WTC11 (cell line): Measurements from ENCODE around the gene TBC1D21. TPM values are rescaled to one million over a fixed set of nuclear protein-coding genes. Genes with fewer than 3 reads are reported as not detected.

Source experiments
- ATAC-seq: fragments of 200-7000 bp; cut with Tn5 transposase; 2 replicates; pipeline ENCODE4 v1.10.0; 2021; ENCODE audit warnings: mild to moderate bottlenecking, moderate library complexity
- CTCF ChIA-PET: fragments of 300-600 bp; sonication (Branson Sonifier 250); formaldehyde crosslinking; loops from one replicate; lab custom pipeline; 2021; ENCODE audit warnings: antibody characterized with exemption; lab: Charles Lee
- POLR2A ChIA-PET: fragments of 350-600 bp; sonication (Branson Sonifier 250); formaldehyde crosslinking; loops from one replicate; lab custom pipeline; 2021; ENCODE audit warnings: antibody characterized with exemption; lab: Charles Lee
- DNase-seq: peaks from one replicate; pipeline ENCODE4 v3.0.0; 2021; ENCODE audit warnings: low spot score
- H3K27ac Mint-ChIP-seq: 2 replicates; pipeline ENCODE4 v1.8.0; 2021; ENCODE audit warnings: mixed read lengths
- H3K27me3 Mint-ChIP-seq: 2 replicates; pipeline ENCODE4 v1.8.0; 2021; ENCODE audit warnings: low read depth, mild to moderate bottlenecking, moderate library complexity, mixed read lengths
- H3K36me3 Mint-ChIP-seq: 2 replicates; pipeline ENCODE4 v1.8.0; 2021; ENCODE audit warnings: mixed read lengths
- H3K4me1 Mint-ChIP-seq: 2 replicates; pipeline ENCODE4 v1.8.0; 2022; ENCODE audit warnings: mixed read lengths
- H3K4me3 Mint-ChIP-seq: 2 replicates; pipeline ENCODE4 v1.8.0; 2021; ENCODE audit warnings: mild to moderate bottlenecking, moderate library complexity, mixed read lengths
- H3K9me3 Mint-ChIP-seq: 2 replicates; pipeline ENCODE4 v1.8.0; 2021; ENCODE audit warnings: mixed read lengths
- ATF1 ChIP-seq: sonication (generic); formaldehyde crosslinking; IDR thresholded peaks from 2 replicates; pipeline ENCODE4 v1.8.1; 2023; ENCODE audit warnings: mild to moderate bottlenecking, moderate library complexity, missing genetic modification reagents
- CREM ChIP-seq: sonication (generic); formaldehyde crosslinking; IDR thresholded peaks from 2 replicates; pipeline ENCODE4 v1.8.1; 2022; ENCODE audit warnings: mild to moderate bottlenecking, missing genetic modification reagents, moderate library complexity
- E2F1 ChIP-seq: sonication (generic); formaldehyde crosslinking; IDR thresholded peaks from 2 replicates; pipeline ENCODE4 v1.8.0; 2022; ENCODE audit warnings: mild to moderate bottlenecking, missing genetic modification reagents
- EMX1 ChIP-seq: fragments of 250-450 bp; sonication (Bioruptor Pico); IDR thresholded peaks from 2 replicates; pipeline ENCODE4 v1.8.0; 2021; ENCODE audit warnings: mild to moderate bottlenecking
- FOXP1 ChIP-seq: sonication (generic); formaldehyde crosslinking; IDR thresholded peaks from 2 replicates; pipeline ENCODE4 v1.8.0; 2022; ENCODE audit warnings: missing genetic modification reagents, mild to moderate bottlenecking, moderate library complexity, borderline replicate concordance
- HMGA2 ChIP-seq: fragments of 250-450 bp; sonication (Bioruptor Pico); IDR thresholded peaks from 2 replicates; pipeline ENCODE4 v1.4.0; 2021; ENCODE audit warnings: mild to moderate bottlenecking, moderate library complexity
- MAX ChIP-seq: sonication (generic); formaldehyde crosslinking; IDR thresholded peaks from 2 replicates; pipeline ENCODE4 v1.8.0; 2022; ENCODE audit warnings: mild to moderate bottlenecking, missing genetic modification reagents
- TEAD1 ChIP-seq: sonication (generic); formaldehyde crosslinking; IDR thresholded peaks from 2 replicates; pipeline ENCODE4 v1.8.0; 2022; ENCODE audit warnings: mild to moderate bottlenecking, missing genetic modification reagents
- TEAD4 ChIP-seq: sonication (generic); formaldehyde crosslinking; IDR thresholded peaks from 2 replicates; pipeline ENCODE4 v1.8.0; 2022; ENCODE audit warnings: mild to moderate bottlenecking, missing genetic modification reagents
- ZNF138 ChIP-seq: sonication (generic); formaldehyde crosslinking; conservative IDR thresholded peaks from 2 replicates; pipeline ENCODE4 v1.8.1; 2022; ENCODE audit warnings: mild to moderate bottlenecking, moderate library complexity, missing genetic modification reagents
- ZNF317 ChIP-seq: sonication (generic); formaldehyde crosslinking; IDR thresholded peaks from 2 replicates; pipeline ENCODE4 v1.8.1; 2023; ENCODE audit warnings: low read depth, mild to moderate bottlenecking, moderate library complexity, missing genetic modification reagents, borderline replicate concordance
- ZNF423 ChIP-seq: fragments of 250-450 bp; sonication (Bioruptor Pico); IDR thresholded peaks from 2 replicates; pipeline ENCODE4 v2.1.2; 2022; ENCODE audit warnings: mild to moderate bottlenecking, moderate library complexity
- ZSCAN18 ChIP-seq: fragments of 250-450 bp; sonication (Bioruptor Pico); IDR thresholded peaks from 2 replicates; pipeline ENCODE4 v2.1.2; 2022; ENCODE audit warnings: mild to moderate bottlenecking, moderate library complexity
- total RNA-seq: library from RNA; stranded (reverse); gene quantifications from 3 replicates; pipeline ENCODE4 v1.2.3, GENCODE V29; 2021
- TF ChIP-seq, protein P1 (sequence below): sonication (generic); formaldehyde crosslinking; IDR thresholded peaks from 2 replicates; pipeline ENCODE4 v1.8.1; 2022; ENCODE audit warnings: low read depth, mild to moderate bottlenecking, moderate library complexity, missing genetic modification reagents, borderline replicate concordance
- TF ChIP-seq, protein P2 (sequence below): sonication (generic); formaldehyde crosslinking; IDR thresholded peaks from 2 replicates; pipeline ENCODE4 v1.8.0; 2022; ENCODE audit warnings: mild to moderate bottlenecking, missing genetic modification reagents

TBC1D21 gene
- total RNA-seq, 1 experiment from 2014 or later = not detected

- Mint-ChIP-seq H3K9me3 (peaks cover 5% of the 10 kb centered on the region), H3K4me3 (peak overlapping the region; percentile 47), H3K4me1 (peaks cover 58% of the 10 kb centered on the region), H3K36me3 (peaks cover 5% of the 10 kb centered on the region), H3K27ac (no peak overlapping the region; the same call in 1 of the 2 replicates), H3K27me3 (peaks cover 11% of the 10 kb centered on the region)
- CTCF ChIA-PET = interaction anchor here (1.0 to 5.2 kb wide), 12 partner anchors 8 to 219 kb away, joined by 4 to 43 read pairs (median 7); partner anchors contain the start of gene PML
- DNase-seq = no peak
- POLR2A ChIA-PET = interaction anchor here (0.8 to 1.0 kb wide), 2 partner anchors 11 to 30 kb away, joined by 3 read pairs; no protein-coding TSS in a partner anchor
- ATAC-seq = no peak
- no peak for TF ChIP-seq MAX (CRISPR knock-in tag)
Measured at GRCh38 chr15:73923488-73924164, 50.3 kb downstream of the TBC1D21 start.

GRCh38 chr15:73924171-73924921 lies 51.0 kb downstream of the TBC1D21 start:
- no peak overlapping the region for H3K27ac Mint-ChIP-seq
- no peaks in the 10 kb centered on the region for H3K36me3 Mint-ChIP-seq
- DNase-seq (no peak), ATAC-seq (no peak)
- ChIA-PET POLR2A (no interaction called here), CTCF (interaction anchor here (1.0 to 5.2 kb wide), 7 partner anchors 11 to 220 kb away, joined by 4 to 43 read pairs (median 11); partner anchors contain the start of gene TBC1D21)
- no peak for TF ChIP-seq FOXP1 (CRISPR knock-in tag)
- TF ChIP-seq ZNF423 (CRISPR knock-in tag) = peak; percentile 97
- no peak for TF ChIP-seq EMX1
- H3K4me1 Mint-ChIP-seq = peaks cover 65% of the 10 kb centered on the region
- peak overlapping the region; percentile 16; the same call in 1 of the 2 replicates for H3K4me3 Mint-ChIP-seq
- H3K27me3 Mint-ChIP-seq = peaks cover 11% of the 10 kb centered on the region
- H3K9me3 Mint-ChIP-seq = no peaks in the 10 kb centered on the region

- Mint-ChIP-seq H3K4me3 (peak overlapping the region; percentile 63), H3K27ac (no peak overlapping the region; the same call in 1 of the 2 replicates), H3K27me3 (peaks cover 11% of the 10 kb centered on the region), H3K36me3 (no peaks in the 10 kb centered on the region), H3K4me1 (peaks cover 57% of the 10 kb centered on the region), H3K9me3 (no peaks in the 10 kb centered on the region)
- ChIA-PET CTCF (interaction anchor here (0.6 to 5.2 kb wide), 12 partner anchors 10 to 395 kb away, joined by 3 to 61 read pairs (median 14); partner anchors contain the start of genes ISLR2, PML and TBC1D21), POLR2A (interaction anchor here (0.6 kb wide), 1 partner anchor 229 kb away, joined by 5 read pairs; no protein-coding TSS in a partner anchor)
- no peak for ATAC-seq
- TF ChIP-seq ZSCAN18 (CRISPR knock-in tag) (no peak), TEAD1 (CRISPR knock-in tag) (no peak)
- TF ChIP-seq, protein P1, sequence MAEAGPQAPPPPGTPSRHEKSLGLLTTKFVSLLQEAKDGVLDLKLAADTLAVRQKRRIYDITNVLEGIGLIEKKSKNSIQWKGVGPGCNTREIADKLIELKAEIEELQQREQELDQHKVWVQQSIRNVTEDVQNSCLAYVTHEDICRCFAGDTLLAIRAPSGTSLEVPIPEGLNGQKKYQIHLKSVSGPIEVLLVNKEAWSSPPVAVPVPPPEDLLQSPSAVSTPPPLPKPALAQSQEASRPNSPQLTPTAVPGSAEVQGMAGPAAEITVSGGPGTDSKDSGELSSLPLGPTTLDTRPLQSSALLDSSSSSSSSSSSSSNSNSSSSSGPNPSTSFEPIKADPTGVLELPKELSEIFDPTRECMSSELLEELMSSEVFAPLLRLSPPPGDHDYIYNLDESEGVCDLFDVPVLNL (CRISPR knock-in tag) = no peak
- no peak for DNase-seq
Measured at GRCh38 chr15:73925848-73926218, 52.5 kb downstream of the TBC1D21 start.

GRCh38 chr15:73926219-73927002 lies 53.0 kb downstream of the TBC1D21 start, which contains the start of gene LOXL1:
Gene LOXL1 (plus strand): TSS chr15:73926462. CDS start chr15:73926784, 322 bp downstream.
- CTCF ChIA-PET = interaction anchor here (0.6 to 5.2 kb wide), 17 partner anchors 10 to 394 kb away, joined by 3 to 61 read pairs (median 10); partner anchors contain the start of genes ISLR2, PML and TBC1D21
- peak; percentile 71 for DNase-seq
- peak within 1 kb of the TSS; percentile 63 for H3K4me3 Mint-ChIP-seq
- peak; percentile 38 for ATAC-seq
- no peak within 1 kb of the TSS; the same call in 1 of the 2 replicates for H3K27ac Mint-ChIP-seq
- peaks cover 11% of the 10 kb centered on the region for H3K27me3 Mint-ChIP-seq
- POLR2A ChIA-PET = interaction anchor here (0.6 to 1.0 kb wide), 2 partner anchors 60 to 229 kb away, joined by 3 to 5 read pairs; no protein-coding TSS in a partner anchor
- H3K36me3 Mint-ChIP-seq = no peaks in the 10 kb centered on the region
- peaks cover 53% of the 10 kb centered on the region for H3K4me1 Mint-ChIP-seq
- no peaks in the 10 kb centered on the region for H3K9me3 Mint-ChIP-seq
- TF ChIP-seq TEAD4 (CRISPR knock-in tag) = no peak
- TF ChIP-seq, protein P1 (CRISPR knock-in tag) = no peak
- no peak for TF ChIP-seq ATF1 (CRISPR knock-in tag)
- TF ChIP-seq, protein P2, sequence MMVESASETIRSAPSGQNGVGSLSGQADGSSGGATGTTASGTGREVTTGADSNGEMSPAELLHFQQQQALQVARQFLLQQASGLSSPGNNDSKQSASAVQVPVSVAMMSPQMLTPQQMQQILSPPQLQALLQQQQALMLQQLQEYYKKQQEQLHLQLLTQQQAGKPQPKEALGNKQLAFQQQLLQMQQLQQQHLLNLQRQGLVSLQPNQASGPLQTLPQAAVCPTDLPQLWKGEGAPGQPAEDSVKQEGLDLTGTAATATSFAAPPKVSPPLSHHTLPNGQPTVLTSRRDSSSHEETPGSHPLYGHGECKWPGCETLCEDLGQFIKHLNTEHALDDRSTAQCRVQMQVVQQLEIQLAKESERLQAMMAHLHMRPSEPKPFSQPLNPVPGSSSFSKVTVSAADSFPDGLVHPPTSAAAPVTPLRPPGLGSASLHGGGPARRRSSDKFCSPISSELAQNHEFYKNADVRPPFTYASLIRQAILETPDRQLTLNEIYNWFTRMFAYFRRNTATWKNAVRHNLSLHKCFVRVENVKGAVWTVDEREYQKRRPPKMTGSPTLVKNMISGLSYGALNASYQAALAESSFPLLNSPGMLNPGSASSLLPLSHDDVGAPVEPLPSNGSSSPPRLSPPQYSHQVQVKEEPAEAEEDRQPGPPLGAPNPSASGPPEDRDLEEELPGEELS = peak; percentile 64; the same call in 1 of the 2 replicates
- TF ChIP-seq MAX (CRISPR knock-in tag) = peak; percentile 40
- 0 out of 2 replicates have a peak, but pooled peaks have one; percentile 33 for TF ChIP-seq CREM (CRISPR knock-in tag)
- TF ChIP-seq ZNF138 (CRISPR knock-in tag) = no peak
- no peak for TF ChIP-seq HMGA2
- TF ChIP-seq ZNF317 (CRISPR knock-in tag) = 0 out of 2 replicates have a peak, but pooled peaks have one; percentile 24
- no peak for TF ChIP-seq E2F1 (CRISPR knock-in tag)
